HCT116 (cell line): ENCODE data around the gene AMBRA1. TPM values are rescaled to one million over a fixed set of nuclear protein-coding genes. Genes with fewer than 3 reads are reported as not detected.

Source experiments
- ATAC-seq: fragments of 200-7000 bp; cut with Tn5 transposase; 2 replicates; pipeline ENCODE4 v1.9.1; 2020; ENCODE audit warnings: mild to moderate bottlenecking, moderate library complexity
- BruUV-seq: library from RNA; stranded (reverse); fragments of 400-500 nt; replicated peaks from 2 replicates; lab custom pipeline; 2021; lab: Mats Ljungman, UMichigan
- CTCF ChIA-PET: fragments of 300-600 bp; sonication (Branson Sonifier 250); formaldehyde crosslinking; loops from one replicate; lab custom pipeline; 2021; ENCODE audit warnings: antibody characterized with exemption; lab: Charles Lee
- POLR2A ChIA-PET: fragments of 300-600, 350-600 bp; sonication (Branson Sonifier 250); formaldehyde crosslinking; loops from one replicate; lab custom pipeline; 2021; ENCODE audit warnings: antibody characterized with exemption; lab: Charles Lee
- RAD21 ChIA-PET, 2 experiments: fragments of 300-600 bp; sonication (Branson Sonifier 250); formaldehyde crosslinking; loops; one replicate each; lab custom pipeline; 2023; ENCODE audit warnings: low total read pairs in 2 of 2; ENCODE audit not compliant: uncharacterized antibody in 2 of 2, unreplicated experiment in 2 of 2, low non-redundant PET in 1 of 2; lab: Charles Lee
- DNase-seq: peaks from one replicate; pipeline ENCODE4 v3.0.0-alpha.2; 2010; ENCODE audit warnings: low read depth, low spot score
- H2AFZ ChIP-seq: fragments of 200-600 bp; shearing (Covaris generic), sonication (generic); 2 replicates; pipeline ENCODE4 v1.6.1; 2017; ENCODE audit warnings: low read depth, mixed run types, mixed read lengths, antibody characterized with exemption, low read length; ENCODE audit not compliant: poor library complexity, severe bottlenecking
- H3K27ac ChIP-seq: 2 replicates; pipeline ENCODE4 v1.5.1; 2012; ENCODE audit warnings: low read depth, low read length
- H3K27me3 ChIP-seq: fragments of 200-600 bp; sonication (generic); 2 replicates; pipeline ENCODE4 v1.6.1; 2016; ENCODE audit warnings: mixed run types, low read length, mixed read lengths; ENCODE audit not compliant: insufficient read depth
- H3K36me3 ChIP-seq, 2 experiments: fragments of 200-500 bp in 1 of 2; fragments of 200-600 bp in 1 of 2; sonication (Bioruptor generic) in 1 of 2; sonication (generic) in 1 of 2; 2 replicates each; pipeline versions ENCODE4 v1.5.1 to v1.6.1; 2014 to 2016; ENCODE audit warnings: low read length in 2 of 2, inconsistent platforms in 1 of 2, mixed read lengths in 1 of 2, mixed run types in 1 of 2; ENCODE audit not compliant: insufficient read depth in 2 of 2, control insufficient read depth in 1 of 2
- H3K4me1 ChIP-seq, 2 experiments: fragments of 200-600 bp in 1 of 2; sonication (generic) in 1 of 2; 2 replicates each; pipeline versions ENCODE4 v1.5.1 to v1.6.1; 2012 to 2017; ENCODE audit warnings: low read length in 2 of 2, inconsistent platforms in 1 of 2, mild to moderate bottlenecking in 1 of 2, mixed read lengths in 1 of 2, mixed run types in 1 of 2, moderate library complexity in 1 of 2; ENCODE audit not compliant: insufficient read depth in 2 of 2, control insufficient read depth in 1 of 2
- H3K4me2 ChIP-seq: fragments of 200-600 bp; sonication (generic); 2 replicates; pipeline ENCODE4 v1.6.1; 2017; ENCODE audit warnings: mixed run types, low read length, mixed read lengths
- H3K4me3 ChIP-seq, 2 experiments: fragments of 200-600 bp in 1 of 2; sonication (generic) in 1 of 2; replicated peaks in 1 of 2; 2 replicates each; pipeline ENCODE4 v1.5.1; 2011 to 2016; ENCODE audit warnings: low read length in 2 of 2, control low read depth in 1 of 2, low read depth in 1 of 2, mild to moderate bottlenecking in 1 of 2, mixed read lengths in 1 of 2, mixed run types in 1 of 2
- H3K79me2 ChIP-seq: fragments of 200-600 bp; sonication (generic); 2 replicates; pipeline ENCODE4 v1.6.1; 2017; ENCODE audit warnings: mild to moderate bottlenecking, mixed run types, low read length, moderate library complexity, mixed read lengths; ENCODE audit not compliant: insufficient read depth
- H3K9ac ChIP-seq: fragments of 200-600 bp; sonication (generic); 2 replicates; pipeline ENCODE4 v1.6.1; 2016; ENCODE audit warnings: low read length, mixed read lengths
- H3K9me2 ChIP-seq: fragments of 200-600 bp; sonication (generic), shearing (Covaris generic); 2 replicates; pipeline ENCODE4 v1.6.1; 2017; ENCODE audit warnings: mixed run types, mild to moderate bottlenecking, moderate library complexity; ENCODE audit not compliant: insufficient read depth
- H3K9me3 ChIP-seq, 2 experiments: fragments of 200-500 bp in 1 of 2; fragments of 200-600 bp in 1 of 2; sonication (Bioruptor generic) in 1 of 2; sonication (generic) in 1 of 2; 2 replicates each; pipeline ENCODE4 v1.6.1; 2014 to 2017; ENCODE audit warnings: low read length in 2 of 2, mixed read lengths in 2 of 2, inconsistent platforms in 1 of 2, low read depth in 1 of 2, mild to moderate bottlenecking in 1 of 2, mixed run types in 1 of 2, moderate library complexity in 1 of 2; ENCODE audit not compliant: control insufficient read depth in 1 of 2, insufficient read depth in 1 of 2
- H4K20me1 ChIP-seq: fragments of 200-600 bp; sonication (generic), shearing (Covaris generic); 2 replicates; pipeline ENCODE4 v1.6.1; 2017; ENCODE audit warnings: mixed run types, mild to moderate bottlenecking, moderate library complexity; ENCODE audit not compliant: insufficient read depth
- CTCF ChIP-seq, 3 experiments: fragments of 200-600 bp in 1 of 3; sonication (generic) in 1 of 3; IDR thresholded peaks in 2 of 3; conservative IDR thresholded peaks in 1 of 3; 2 replicates each; pipeline ENCODE4 v1.5.1; 2012 to 2017; ENCODE audit warnings: low read depth in 2 of 3, low read length in 2 of 3, antibody characterized with exemption in 1 of 3, borderline replicate concordance in 1 of 3, control low read depth in 1 of 3, mild to moderate bottlenecking in 1 of 3, mixed read lengths in 1 of 3, mixed run types in 1 of 3, moderate library complexity in 1 of 3; ENCODE audit not compliant: insufficient read depth in 1 of 3
- EGR1 ChIP-seq: IDR thresholded peaks from 2 replicates; pipeline ENCODE4 v1.6.1; 2012; ENCODE audit warnings: low read depth
- ELF1 ChIP-seq: IDR thresholded peaks from 2 replicates; pipeline ENCODE4 v1.6.1; 2012; ENCODE audit warnings: low read depth, borderline replicate concordance
- EZH2 ChIP-seq: fragments of 200-600 bp; sonication (generic); IDR thresholded peaks from 2 replicates; pipeline ENCODE4 v1.6.1; 2017; ENCODE audit warnings: antibody characterized with exemption, mixed run types
- EZH2phosphoT487 ChIP-seq: fragments of 200-600 bp; IDR thresholded peaks from 2 replicates; pipeline ENCODE4 v1.6.1; 2018; ENCODE audit warnings: antibody characterized with exemption, borderline replicate concordance
- MAX ChIP-seq: IDR thresholded peaks from 2 replicates; pipeline ENCODE4 v1.6.1; 2012
- POLR2A ChIP-seq: IDR thresholded peaks from 2 replicates; pipeline ENCODE4 v1.7.0; 2011; ENCODE audit warnings: borderline replicate concordance; ENCODE audit not compliant: insufficient read depth, insufficient read length; ENCODE audit errors: extremely low read depth
- SIN3A ChIP-seq: IDR thresholded peaks from 2 replicates; pipeline ENCODE4 v1.6.1; 2012; ENCODE audit warnings: low read depth
- TCF7L2 ChIP-seq: IDR thresholded peaks from 2 replicates; pipeline ENCODE4 v1.7.0; 2011; ENCODE audit warnings: borderline replicate concordance, inconsistent platforms; ENCODE audit not compliant: insufficient read depth, insufficient read length; ENCODE audit errors: extremely low read depth
- YY1 ChIP-seq: IDR thresholded peaks from 2 replicates; pipeline ENCODE4 v1.6.1; 2011; ENCODE audit warnings: low read length, low read depth, moderate library complexity, mild to moderate bottlenecking; ENCODE audit not compliant: insufficient replicate concordance; ENCODE audit errors: extremely low read depth
- ZFX ChIP-seq: fragments of 450-650 bp; IDR thresholded peaks from 2 replicates; pipeline ENCODE4 v1.6.1; 2017
- ZNF274 ChIP-seq: fragments of 200-500 bp; sonication (Bioruptor generic); IDR thresholded peaks from 2 replicates; pipeline ENCODE4 v1.6.1; 2014; ENCODE audit warnings: mild to moderate bottlenecking, low read depth, low read length, inconsistent platforms
- intact Hi-C: fragments of 100-400 bp; cut with micrococcal nuclease; formaldehyde crosslinking; loops from 2 replicates; pipeline ENCODE4 v1.10.0; 2022
- total RNA-seq: library from RNA; stranded (reverse); gene quantifications from one replicate; pipeline ENCODE4 v1.2.1, GENCODE V29; 2021; ENCODE audit not compliant: unreplicated experiment

The AMBRA1 gene
- total RNA-seq, 1 experiment from 2014 or later: 22.7 TPM

- Histone ChIP-seq H2AFZ (no peak overlapping the region), H3K27ac (no peak overlapping the region), H3K27me3 (no peaks in the 10 kb centered on the region), H3K9ac (no peak overlapping the region), H3K4me2 (no peak overlapping the region), H3K9me3 (no peaks in the 10 kb centered on the region), H3K36me3 (peaks cover 0 to 10% of the 10 kb centered on the region in 2 experiments; a peak in 1 of 4 replicates), H3K79me2 (no peaks in the 10 kb centered on the region), H4K20me1 (no peaks in the 10 kb centered on the region), H3K4me1 (no peaks in the 10 kb centered on the region), H3K9me2 (no peaks in the 10 kb centered on the region), H3K4me3 (no peak overlapping the region)
- intact Hi-C loops: no loop called here
- DNase-seq: no peak
- CTCF ChIA-PET: no interaction called here
- RAD21 ChIA-PET: no interaction called here
- TF ChIP-seq ELF1: no peak
- no peak for TF ChIP-seq MAX
- no peak for TF ChIP-seq EZH2phosphoT487
- no peak for TF ChIP-seq POLR2A
- TF ChIP-seq EGR1: no peak
- no peak for TF ChIP-seq ZNF274
- no peak for TF ChIP-seq YY1
- no peak for TF ChIP-seq ZFX
- TF ChIP-seq TCF7L2: no peak
- no peak for TF ChIP-seq CTCF (IDR thresholded peaks at IDR 0.05 in 2 of 3, conservative IDR thresholded peaks at IDR 0.05 in 1 of 3; ENCODE audit: borderline replicate concordance in 1 of 3, insufficient read depth in 1 of 3, low read depth in 2 of 3, low read length in 2 of 3)
- no peak for TF ChIP-seq EZH2
- no peak for TF ChIP-seq SIN3A
- POLR2A ChIA-PET: no interaction called here
- BruUV-seq: no TSS peak
- ATAC-seq: no peak
Observed at GRCh38 chr11:46642627-46643335, 49.0 kb upstream of the AMBRA1 start.
